NCI-H128 (cell line): ENCODE data around the gene OTOA.
"Not testable (repeated sequence)": the region's sequence is repeated elsewhere in the genome, so short reads cannot be mapped to it uniquely, and the experiment has no call there.

ENCODE experiments used
- DNase-seq: peaks from one replicate; lab custom pipeline; 2025; ENCODE audit not compliant: unreplicated experiment; lab: John Stamatoyannopoulos, UW

The OTOA gene

GRCh38 chr16:21802375-21802663 lies 138.6 kb downstream of the OTOA start:
- DNase-seq = not testable (repeated sequence)
